Activated CD4-positive, alpha-beta T cell treated with anti-CD3 and anti-CD28 coated beads for 36 hours (primary cell): ENCODE measurements around the gene PLD5. TPM values are rescaled to one million over a fixed set of nuclear protein-coding genes. Genes with fewer than 3 reads are reported as not detected.
"Not testable (repeated sequence)": the region's sequence is repeated elsewhere in the genome, so short reads cannot be mapped to it uniquely, and the experiment has no call there.

Experiments used
- ATAC-seq: fragments of 200-7000 bp; cut with Tn5 transposase; one replicate; pipeline ENCODE4 v1.10.0; 2021; ENCODE audit warnings: mild to moderate bottlenecking, moderate library complexity
- CTCF ChIA-PET: fragments of 350-600 bp; sonication (Branson Sonifier 250); formaldehyde crosslinking; loops from one replicate; lab custom pipeline; 2021; ENCODE audit warnings: antibody characterized with exemption; lab: Charles Lee
- POLR2A ChIA-PET: fragments of 350-600 bp; sonication (Branson Sonifier 250); formaldehyde crosslinking; loops from one replicate; lab custom pipeline; 2021; ENCODE audit warnings: antibody characterized with exemption, inconsistent platforms; lab: Charles Lee
- DNase-seq: peaks from one replicate; pipeline ENCODE4 v3.0.0-alpha.2; 2020
- H3K27ac Mint-ChIP-seq: one replicate; pipeline ENCODE4 v1.8.0; 2021; ENCODE audit warnings: mixed read lengths
- H3K27me3 Mint-ChIP-seq: one replicate; pipeline ENCODE4 v1.8.0; 2021; ENCODE audit warnings: mixed read lengths
- H3K36me3 Mint-ChIP-seq: one replicate; pipeline ENCODE4 v1.8.0; 2021; ENCODE audit warnings: low read depth, mixed read lengths
- H3K4me1 Mint-ChIP-seq: one replicate; pipeline ENCODE4 v1.8.0; 2021; ENCODE audit warnings: mixed read lengths
- H3K4me3 Mint-ChIP-seq: one replicate; pipeline ENCODE4 v1.8.0; 2021; ENCODE audit warnings: mild to moderate bottlenecking, moderate library complexity, mixed read lengths
- H3K9me3 Mint-ChIP-seq: one replicate; pipeline ENCODE4 v1.8.0; 2021; ENCODE audit warnings: low read depth, mixed read lengths
- intact Hi-C, 2 experiments: fragments of 100-400 bp; cut with DNase I in 1 of 2; cut with micrococcal nuclease in 1 of 2; formaldehyde crosslinking; loops; one replicate each; pipeline versions ENCODE4 v1.14.2 to v1.15.1; 2022 to 2024; cut with DNase I, micrococcal nuclease
- total RNA-seq, 2 experiments: library from RNA; stranded (reverse); gene quantifications; one replicate each; pipeline ENCODE4 v1.2.3, GENCODE V29; 2021

PLD5 gene
- total RNA-seq, 2 experiments from 2014 or later = not detected

GRCh38 chr1:242318140-242318539 lies 206.4 kb downstream of the PLD5 start:
- no peak for ATAC-seq
- ChIA-PET POLR2A (no interaction called here), CTCF (no interaction called here)
- Mint-ChIP-seq H3K4me1 (no peaks in the 10 kb centered on the region), H3K27ac (no peak overlapping the region), H3K9me3 (no peaks in the 10 kb centered on the region), H3K36me3 (no peaks in the 10 kb centered on the region), H3K4me3 (no peak overlapping the region), H3K27me3 (no peaks in the 10 kb centered on the region)
- DNase-seq = no peak
- intact Hi-C loops = no loop called here

GRCh38 chr1:242314865-242315264 lies 209.6 kb downstream of the PLD5 start:
- ATAC-seq, CTCF ChIA-PET, H3K4me1 Mint-ChIP-seq, H3K4me3 Mint-ChIP-seq, intact Hi-C loops, H3K27me3 Mint-ChIP-seq, H3K36me3 Mint-ChIP-seq, H3K27ac Mint-ChIP-seq, DNase-seq, POLR2A ChIA-PET, H3K9me3 Mint-ChIP-seq: not testable (repeated sequence)

- H3K27ac Mint-ChIP-seq, H3K9me3 Mint-ChIP-seq, POLR2A ChIA-PET, intact Hi-C loops, ATAC-seq, DNase-seq, H3K4me1 Mint-ChIP-seq, CTCF ChIA-PET, H3K4me3 Mint-ChIP-seq, H3K27me3 Mint-ChIP-seq, H3K36me3 Mint-ChIP-seq: not testable (repeated sequence)
These were observed 210.3 kb downstream of the PLD5 start for GRCh38 chr1:242314085-242314649.

GRCh38 chr1:242308681-242309080 lies 215.8 kb downstream of the PLD5 start:
- intact Hi-C loops, H3K4me1 Mint-ChIP-seq, POLR2A ChIA-PET, DNase-seq, CTCF ChIA-PET, H3K27me3 Mint-ChIP-seq, ATAC-seq, H3K9me3 Mint-ChIP-seq, H3K27ac Mint-ChIP-seq, H3K4me3 Mint-ChIP-seq, H3K36me3 Mint-ChIP-seq: not testable (repeated sequence)

GRCh38 chr1:242293781-242294180 lies 230.7 kb downstream of the PLD5 start:
- H3K9me3 Mint-ChIP-seq, CTCF ChIA-PET, H3K36me3 Mint-ChIP-seq, intact Hi-C loops, DNase-seq, H3K27me3 Mint-ChIP-seq, ATAC-seq, H3K27ac Mint-ChIP-seq, POLR2A ChIA-PET, H3K4me1 Mint-ChIP-seq, H3K4me3 Mint-ChIP-seq: not testable (repeated sequence)

GRCh38 chr1:242288067-242288466 lies 236.4 kb downstream of the PLD5 start:
- H3K27me3 Mint-ChIP-seq, H3K36me3 Mint-ChIP-seq, H3K9me3 Mint-ChIP-seq, intact Hi-C loops, ATAC-seq, H3K4me1 Mint-ChIP-seq, POLR2A ChIA-PET, H3K27ac Mint-ChIP-seq, CTCF ChIA-PET, H3K4me3 Mint-ChIP-seq, DNase-seq: not testable (repeated sequence)

DNA sequence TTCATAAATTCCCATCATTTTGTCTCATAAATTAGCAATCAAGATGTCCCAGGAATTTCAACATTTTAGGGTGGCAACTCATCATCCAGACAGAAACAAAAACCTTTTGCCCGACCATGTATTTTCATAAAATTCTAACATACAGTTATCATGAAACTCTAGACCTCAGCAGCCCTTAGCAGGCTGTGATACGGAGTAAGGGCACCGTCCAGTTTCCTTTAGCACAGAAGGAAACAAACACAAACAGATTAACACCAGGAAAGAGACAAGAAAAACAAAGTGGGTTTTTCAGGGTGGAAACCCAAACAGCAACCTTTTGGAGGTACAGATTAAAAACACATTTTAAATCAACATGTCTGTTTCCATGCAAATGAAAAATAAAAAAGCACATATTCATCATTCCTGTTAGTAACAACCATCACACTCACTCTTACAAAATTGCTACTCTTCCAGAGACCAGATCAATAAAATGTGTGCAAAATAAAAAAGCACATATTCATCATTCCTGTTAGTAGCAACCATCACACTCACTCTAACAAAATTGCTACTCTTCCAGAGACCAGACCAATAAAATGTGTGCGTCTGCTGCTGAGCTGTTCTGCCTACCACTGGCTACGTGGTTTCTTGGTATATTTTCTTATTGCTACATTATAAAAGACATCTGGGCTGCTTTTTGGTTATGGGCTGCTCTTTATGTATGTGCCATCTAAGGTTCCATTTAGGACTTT lies 241.6 kb downstream of the PLD5 start:
- CTCF ChIA-PET, POLR2A ChIA-PET, H3K36me3 Mint-ChIP-seq, DNase-seq, H3K4me1 Mint-ChIP-seq, H3K27ac Mint-ChIP-seq, ATAC-seq, H3K27me3 Mint-ChIP-seq, H3K9me3 Mint-ChIP-seq, intact Hi-C loops, H3K4me3 Mint-ChIP-seq: not testable (repeated sequence)

- CTCF ChIA-PET, ATAC-seq, intact Hi-C loops, POLR2A ChIA-PET, H3K4me1 Mint-ChIP-seq, DNase-seq, H3K9me3 Mint-ChIP-seq, H3K4me3 Mint-ChIP-seq, H3K36me3 Mint-ChIP-seq, H3K27ac Mint-ChIP-seq, H3K27me3 Mint-ChIP-seq: not testable (repeated sequence)
These were observed 246.1 kb downstream of the PLD5 start for GRCh38 chr1:242278406-242278805.

GRCh38 chr1:242276769-242277168 lies 247.7 kb downstream of the PLD5 start:
- H3K9me3 Mint-ChIP-seq, POLR2A ChIA-PET, ATAC-seq, DNase-seq, H3K4me1 Mint-ChIP-seq, H3K27me3 Mint-ChIP-seq, H3K27ac Mint-ChIP-seq, H3K36me3 Mint-ChIP-seq, H3K4me3 Mint-ChIP-seq, CTCF ChIA-PET, intact Hi-C loops: not testable (repeated sequence)

- POLR2A ChIA-PET, intact Hi-C loops, H3K27me3 Mint-ChIP-seq, DNase-seq, H3K9me3 Mint-ChIP-seq, CTCF ChIA-PET, H3K27ac Mint-ChIP-seq, H3K4me1 Mint-ChIP-seq, ATAC-seq, H3K4me3 Mint-ChIP-seq, H3K36me3 Mint-ChIP-seq: not testable (repeated sequence)
These were observed 257.5 kb downstream of the PLD5 start for GRCh38 chr1:242267004-242267403.

GRCh38 chr1:242264419-242264818 lies 260.1 kb downstream of the PLD5 start:
- POLR2A ChIA-PET, ATAC-seq, CTCF ChIA-PET, H3K27ac Mint-ChIP-seq, H3K4me3 Mint-ChIP-seq, H3K4me1 Mint-ChIP-seq, H3K9me3 Mint-ChIP-seq, intact Hi-C loops, DNase-seq, H3K36me3 Mint-ChIP-seq, H3K27me3 Mint-ChIP-seq: not testable (repeated sequence)

DNA sequence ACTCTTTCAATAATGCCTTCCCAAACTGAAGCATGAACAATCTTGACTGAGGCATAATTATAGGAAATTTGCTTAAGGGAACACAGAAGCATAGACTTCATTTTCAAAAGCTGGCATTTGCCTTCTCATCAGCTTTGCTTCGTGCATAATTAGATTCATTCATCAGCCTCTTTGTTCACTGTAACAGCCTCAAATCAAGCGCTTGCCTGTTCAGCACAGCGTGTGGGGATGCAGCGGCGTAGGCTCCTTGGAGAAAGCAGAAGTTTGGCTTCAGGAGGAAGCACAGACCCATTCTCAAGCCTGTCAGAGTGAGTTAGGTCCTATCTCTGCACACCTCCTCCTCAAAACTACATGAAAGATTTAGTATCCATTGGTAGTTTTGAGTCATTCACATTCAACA lies 279.2 kb downstream of the PLD5 start:
- POLR2A ChIA-PET = no interaction called here
- CTCF ChIA-PET = no interaction called here
- H3K9me3 Mint-ChIP-seq = no peaks in the 10 kb centered on the region

More for the DNA sequence above, 279.2 kb downstream of the PLD5 start:
- ATAC-seq (no peak), DNase-seq (no peak)
- Mint-ChIP-seq H3K27ac (no peak overlapping the region), H3K4me3 (no peak overlapping the region), H3K36me3 (no peaks in the 10 kb centered on the region), H3K4me1 (no peaks in the 10 kb centered on the region), H3K27me3 (peaks cover 2% of the 10 kb centered on the region)
- intact Hi-C loops = no loop called here
